ENCODE data around the gene FOXP1.

FOXP1 gene

DNA sequence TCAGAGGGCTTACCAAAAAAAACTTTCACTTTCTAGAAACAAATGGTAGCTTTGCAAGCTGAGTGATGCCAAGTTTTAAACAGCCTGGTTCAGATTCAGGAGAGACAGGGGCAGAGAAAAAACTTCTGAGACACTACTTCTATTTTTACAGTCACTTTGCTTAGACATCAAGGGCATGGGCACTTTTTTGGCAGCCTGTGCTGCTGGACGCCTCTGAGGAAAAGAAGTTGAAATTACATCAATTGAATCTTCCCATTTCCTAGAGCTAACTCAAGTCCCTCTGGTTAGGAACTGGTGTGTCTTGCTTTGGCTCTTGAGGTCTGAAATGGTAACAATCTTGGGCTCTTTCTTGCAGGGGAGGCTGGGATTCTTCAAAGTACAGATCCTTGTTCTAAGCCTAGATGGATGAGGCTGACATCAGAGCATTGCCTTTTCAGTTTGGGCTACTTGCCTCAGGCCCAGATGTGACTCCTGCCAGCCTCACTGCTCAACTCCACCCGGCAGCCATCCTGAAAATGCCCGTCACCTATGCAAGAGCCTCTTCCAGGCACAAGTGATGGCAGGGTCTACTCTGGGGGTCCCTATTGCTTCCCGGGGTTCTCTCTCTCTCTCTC lies 357.5 kb downstream of the FOXP1 start:
- no peak for DNase-seq

DNA sequence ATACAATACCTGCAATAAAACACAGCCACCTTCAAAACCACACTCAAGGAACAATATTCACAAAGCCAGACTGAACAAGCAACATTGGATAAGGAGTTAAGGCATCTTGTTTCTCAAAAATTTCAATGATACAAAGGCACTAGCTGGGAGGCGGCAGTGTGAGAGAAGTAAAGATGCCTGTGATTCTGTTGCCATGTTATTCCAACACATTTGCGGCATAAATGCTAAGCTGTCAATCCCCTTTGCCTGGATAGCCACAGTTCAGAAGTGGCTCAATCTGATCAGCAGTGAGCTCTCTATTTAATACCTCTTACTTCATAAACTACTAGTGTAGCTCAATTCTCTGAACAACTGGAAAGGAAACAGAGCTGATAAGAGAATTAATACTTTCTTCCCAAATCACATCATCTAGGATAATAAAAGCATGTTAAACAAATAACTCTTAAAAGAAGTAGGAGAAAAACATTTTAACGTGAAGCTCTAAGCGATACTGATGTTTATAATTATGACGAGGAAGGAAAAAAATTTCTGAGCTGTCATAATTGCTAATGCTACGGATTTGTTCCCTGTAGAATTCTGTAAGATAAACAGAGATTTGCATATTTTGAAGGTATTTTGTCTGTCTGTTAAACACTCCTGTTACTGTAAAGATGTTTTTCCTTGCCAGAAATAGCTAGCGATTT lies 358.4 kb downstream of the FOXP1 start:
- no peak for DNase-seq

DNA sequence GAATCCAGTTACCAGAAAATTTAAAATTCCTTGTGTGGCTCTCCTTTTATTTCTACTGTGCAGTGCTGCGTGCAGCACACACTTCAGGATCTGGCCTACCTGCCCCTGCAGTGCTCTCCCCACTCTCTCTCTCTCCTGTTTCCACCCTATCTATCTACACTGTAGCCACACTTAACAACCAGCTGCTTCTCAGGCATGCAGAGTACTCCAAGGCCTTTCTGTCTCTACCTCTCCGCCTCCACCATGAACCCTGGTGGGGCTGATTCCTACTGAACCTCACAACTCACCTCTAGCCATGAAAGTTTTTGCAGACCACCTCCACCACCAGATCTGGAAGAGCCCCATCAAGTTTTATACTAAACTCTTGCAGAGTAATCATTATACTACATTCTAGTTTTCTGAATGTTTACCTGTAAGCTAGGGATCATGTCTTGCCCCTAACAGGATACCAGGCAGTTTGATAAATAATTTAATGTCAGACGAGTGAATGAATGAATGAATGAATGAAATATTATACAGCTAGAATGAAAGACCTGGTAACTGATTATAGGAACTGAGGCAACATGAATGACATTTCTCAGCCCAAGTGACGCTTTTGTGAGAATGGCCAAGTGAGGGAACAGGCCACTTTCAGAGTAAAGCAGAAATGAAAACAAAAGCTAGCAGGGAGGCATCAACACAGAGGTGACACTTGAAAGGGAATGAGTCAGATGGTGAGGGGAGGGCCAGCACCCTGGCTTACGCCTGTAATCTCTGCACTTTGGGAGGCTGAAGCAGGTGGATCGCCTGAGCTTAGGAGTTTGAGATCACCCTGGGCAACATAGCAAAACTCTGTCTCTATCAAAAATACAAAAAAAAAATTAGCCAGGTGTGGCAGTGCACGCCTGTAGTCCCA lies 363.5 kb downstream of the FOXP1 start:
- DNase-seq = no peak

DNA sequence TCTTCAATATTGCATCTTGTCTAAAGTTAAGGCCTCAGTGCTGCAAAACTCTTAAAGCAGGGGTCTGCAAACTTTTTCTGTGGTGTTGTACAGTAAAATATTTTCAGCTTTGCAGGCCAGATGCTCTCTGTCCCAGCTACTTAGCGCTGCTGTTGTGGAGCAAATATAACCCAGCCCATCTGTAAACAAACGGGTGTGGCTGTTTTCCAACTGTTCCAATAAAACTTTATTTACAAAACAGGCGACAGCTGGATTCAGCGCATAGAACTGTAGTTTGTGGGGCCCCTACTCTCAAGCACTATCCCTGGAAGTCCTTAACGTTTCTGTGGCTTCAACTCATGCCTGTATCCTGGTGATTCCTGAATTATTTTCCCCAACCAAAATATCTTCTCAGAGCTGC lies 365.0 kb downstream of the FOXP1 start:
- DNase-seq = no peak

DNA sequence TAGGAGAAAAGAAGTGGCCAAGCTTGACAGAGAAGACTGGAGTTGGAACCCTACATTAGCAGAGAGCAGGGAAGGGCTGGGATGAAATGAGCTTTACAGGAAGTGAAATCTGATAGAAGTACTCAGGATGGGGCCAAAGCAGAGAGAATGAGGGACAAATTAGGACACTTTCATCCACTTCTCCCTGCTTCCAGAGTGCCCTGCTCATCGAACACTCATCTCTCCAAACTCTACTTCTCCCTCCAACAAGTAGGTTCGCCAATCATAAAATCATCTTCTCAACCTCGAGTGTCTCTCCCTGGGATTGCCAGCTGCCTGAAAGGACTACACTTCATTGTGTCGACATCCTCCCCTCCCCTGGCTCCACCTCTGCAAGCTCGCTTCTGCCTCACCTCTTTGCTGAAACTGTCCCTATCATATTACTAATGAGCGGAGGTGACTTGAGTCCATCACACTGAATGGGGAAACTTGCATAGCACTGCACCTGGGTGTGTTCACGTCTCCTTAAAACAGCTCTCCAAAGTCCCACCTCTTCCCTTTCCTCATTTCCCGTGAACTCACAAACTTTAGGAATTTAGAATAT lies 365.8 kb downstream of the FOXP1 start:
- DNase-seq = no peak

DNA sequence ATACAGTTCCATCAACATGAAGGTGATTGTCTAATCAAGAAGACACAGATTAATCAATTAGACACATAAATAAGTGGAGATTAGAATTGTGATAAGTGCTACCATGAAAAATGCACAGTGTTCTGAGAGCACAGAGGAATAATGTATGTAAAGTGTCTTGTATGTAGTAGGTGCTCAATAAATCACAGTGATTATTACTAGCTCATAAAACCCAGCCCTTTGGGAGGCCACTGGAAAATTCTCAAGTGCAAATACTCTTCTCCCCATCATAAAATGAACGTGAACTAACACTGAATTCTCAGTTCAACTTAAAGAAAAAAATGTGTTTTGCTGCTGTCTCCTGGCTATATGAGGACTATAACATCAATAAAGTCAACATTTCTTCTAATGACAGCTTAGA lies 368.2 kb downstream of the FOXP1 start:
- DNase-seq = no peak

DNA sequence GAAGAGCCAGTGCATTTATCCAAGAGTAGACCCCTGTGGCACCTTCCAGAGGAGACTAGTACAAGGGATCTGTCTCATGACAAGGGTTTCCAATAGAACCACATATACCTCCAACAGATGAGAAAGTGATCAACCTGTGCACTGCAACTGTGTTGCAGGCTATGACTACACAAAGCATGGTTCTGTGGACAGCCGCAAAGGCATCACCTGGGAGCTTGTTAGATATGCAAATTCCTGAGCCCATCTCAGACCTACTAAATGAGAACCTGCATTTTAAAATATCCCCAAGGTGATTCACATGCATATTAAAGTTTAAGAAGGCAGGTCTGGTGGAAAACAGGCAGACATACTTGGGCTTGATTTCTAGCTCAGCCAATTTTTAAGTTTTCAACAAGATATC lies 368.7 kb downstream of the FOXP1 start:
- DNase-seq = no peak

DNA sequence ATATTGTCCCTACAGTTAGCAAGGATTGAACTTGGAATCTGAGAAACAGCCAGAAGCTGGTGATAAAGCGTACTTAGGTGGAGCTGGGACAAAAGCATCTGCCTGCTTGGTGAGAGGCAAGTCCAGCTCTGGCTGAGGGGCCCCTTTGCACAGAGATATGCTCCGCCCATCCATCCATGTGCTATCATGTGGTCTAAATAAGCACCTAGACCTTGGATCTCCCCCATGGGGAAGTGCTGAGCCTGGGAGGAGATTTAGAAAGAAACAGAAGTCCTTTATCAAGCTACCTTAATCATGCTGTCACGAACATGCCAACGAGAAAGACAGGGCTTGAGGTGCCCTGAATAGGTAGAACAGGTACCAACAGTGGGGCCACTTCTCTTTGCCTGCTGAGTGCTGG lies 369.5 kb downstream of the FOXP1 start:
- no peak for DNase-seq

DNA sequence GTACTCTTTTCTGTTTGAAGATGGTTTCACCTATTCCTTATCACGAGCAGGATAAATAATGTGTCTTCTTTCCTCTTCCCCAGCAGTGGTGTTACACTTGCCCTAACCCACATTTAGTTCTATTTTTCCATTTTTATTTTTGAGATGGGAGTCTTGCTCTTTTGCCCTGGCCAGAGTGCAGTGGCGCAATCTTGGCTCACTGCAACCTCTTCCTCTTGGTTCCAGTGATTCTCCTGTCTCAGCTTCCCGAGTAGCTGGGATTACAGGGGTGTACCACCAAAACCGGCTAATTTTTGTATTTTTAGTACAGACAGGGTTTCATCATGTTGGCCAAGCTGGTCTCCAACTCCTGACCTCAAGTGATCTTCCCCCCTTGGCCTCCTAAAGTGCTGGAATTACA lies 372.4 kb downstream of the FOXP1 start:
- no peak for DNase-seq

DNA sequence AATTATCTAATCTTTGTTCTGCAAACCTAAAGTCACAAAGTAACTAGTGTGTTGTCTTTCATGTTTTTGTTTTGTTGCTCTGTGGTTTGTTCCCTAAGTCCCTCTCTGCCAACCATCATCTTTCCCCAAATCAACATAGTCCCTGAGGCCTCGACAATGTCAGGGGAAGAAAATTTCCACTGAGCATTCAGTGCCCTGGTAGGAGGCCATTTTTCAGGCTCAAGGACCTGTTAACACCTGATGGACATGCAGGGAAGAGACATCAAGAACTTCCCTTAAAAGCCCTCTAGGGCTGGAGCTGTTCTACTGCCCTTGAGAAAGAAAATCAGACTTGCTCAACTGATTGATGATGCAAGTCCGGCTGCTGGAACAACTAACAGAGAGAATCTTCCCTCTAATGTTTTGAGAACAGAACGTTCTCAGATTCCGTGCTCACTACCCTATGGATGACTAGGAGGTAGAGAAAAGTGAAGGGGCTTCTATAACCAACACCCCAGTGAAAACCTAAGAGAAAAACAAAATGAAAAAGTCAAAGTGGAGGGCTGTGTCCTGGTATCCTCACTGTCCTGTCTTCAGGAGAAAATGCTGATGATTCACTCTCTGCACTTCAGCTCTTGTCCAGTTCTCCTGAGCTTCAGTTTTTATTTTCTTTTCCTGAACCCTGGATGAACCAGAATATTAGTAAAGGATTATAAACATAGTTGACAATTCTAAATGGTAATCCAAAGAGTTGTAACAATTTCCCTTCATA lies 373.1 kb downstream of the FOXP1 start:
- no peak for DNase-seq

DNA sequence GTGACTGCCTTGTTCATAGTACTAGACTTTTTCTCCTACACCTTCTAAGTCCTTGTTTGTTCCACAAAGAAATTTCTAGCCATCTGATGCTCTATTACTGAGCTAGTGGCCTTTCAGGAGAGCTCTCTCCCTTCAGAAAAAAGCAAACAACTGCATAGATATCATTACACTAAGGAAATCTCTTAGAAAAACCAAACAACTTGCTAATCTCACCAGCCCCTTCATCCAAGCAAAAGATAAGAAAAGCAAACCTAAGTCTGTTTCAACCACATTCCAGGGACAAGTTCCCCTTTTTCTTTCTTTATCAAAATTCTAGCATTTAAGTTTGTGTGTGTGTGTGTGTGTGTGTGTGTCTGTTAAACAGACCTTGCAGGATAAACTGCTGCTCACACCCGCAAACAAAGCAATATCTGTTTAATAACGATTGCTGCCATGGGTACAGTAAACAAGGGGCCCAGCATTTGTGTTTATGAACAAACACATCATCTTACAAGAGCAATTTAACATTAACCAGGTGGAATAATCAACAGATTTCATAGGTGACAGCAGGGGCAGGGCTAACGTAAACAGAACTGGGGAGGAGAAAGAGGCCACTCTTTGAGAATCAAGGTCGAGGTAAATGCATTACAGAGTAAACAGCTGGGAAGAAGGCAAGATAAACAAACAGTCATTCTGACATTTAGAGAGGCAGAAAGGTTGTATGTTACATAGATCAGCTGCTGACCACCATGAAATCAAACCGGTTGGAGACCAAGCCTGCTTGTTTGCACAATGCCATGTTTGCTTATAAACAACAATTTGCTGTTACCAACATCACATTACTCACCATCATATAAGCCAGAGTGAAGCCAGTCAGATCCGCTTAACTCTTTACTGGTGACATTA lies 375.1 kb downstream of the FOXP1 start:
- peak; percentile 86 for DNase-seq

DNA sequence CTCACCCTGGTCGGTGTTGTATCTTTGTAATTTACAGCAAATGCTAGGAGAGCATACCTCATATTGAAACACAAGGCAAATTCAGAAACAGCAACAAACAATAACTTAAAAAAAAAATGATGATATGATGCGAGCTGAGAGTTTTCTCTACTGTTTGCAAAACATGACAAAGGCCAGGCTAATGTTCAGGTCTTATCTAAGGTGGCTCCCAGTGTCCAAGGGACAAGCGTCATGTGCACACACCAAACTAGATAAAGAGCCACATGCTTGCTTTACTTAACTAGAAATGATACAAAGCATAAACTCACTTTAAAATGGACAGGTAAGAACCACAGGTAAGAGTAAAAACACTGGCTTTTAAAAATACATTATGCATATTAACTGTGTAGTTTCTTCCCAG lies 375.9 kb downstream of the FOXP1 start:
- DNase-seq = peak; percentile 62

DNA sequence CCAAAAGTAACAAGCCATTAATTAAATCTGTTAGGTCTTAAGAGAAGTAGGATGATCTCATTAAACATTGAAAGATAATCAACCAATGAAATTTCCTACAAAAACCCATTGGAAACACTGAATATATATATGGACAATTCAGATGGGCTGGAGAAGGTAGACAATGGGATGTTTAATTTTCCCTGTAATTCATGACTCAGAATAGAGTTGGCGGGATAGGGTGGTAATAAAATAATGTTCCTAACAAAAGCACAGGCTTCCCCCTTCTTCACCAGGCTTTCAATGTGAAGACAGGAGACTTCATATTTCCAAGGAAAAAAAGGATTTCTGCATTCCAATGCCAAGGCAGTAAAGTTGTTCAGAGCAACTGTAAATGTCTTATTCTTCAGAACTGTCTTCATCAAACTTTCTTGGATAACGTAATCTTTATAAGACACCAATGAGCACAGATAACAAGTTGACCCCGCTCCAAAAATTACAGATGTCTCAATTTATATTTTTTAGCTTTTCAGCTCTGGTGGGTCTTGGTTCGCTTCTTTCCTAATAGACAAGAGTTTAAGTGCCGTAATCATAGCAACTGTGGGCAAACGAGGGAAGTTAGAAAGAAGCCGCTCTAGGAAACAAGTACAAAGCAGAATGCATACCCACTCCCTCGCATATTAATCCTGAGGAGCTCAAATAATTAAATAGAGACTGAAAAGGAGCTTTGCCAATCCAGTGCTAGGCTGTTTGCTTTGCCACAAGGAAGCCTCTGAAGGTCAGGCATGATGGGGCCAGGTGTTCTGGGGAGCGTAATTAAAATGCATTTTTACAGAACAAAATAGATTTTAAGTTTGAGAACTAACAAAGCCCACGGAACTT lies 377.0 kb downstream of the FOXP1 start:
- DNase-seq = peak; percentile 39

DNA sequence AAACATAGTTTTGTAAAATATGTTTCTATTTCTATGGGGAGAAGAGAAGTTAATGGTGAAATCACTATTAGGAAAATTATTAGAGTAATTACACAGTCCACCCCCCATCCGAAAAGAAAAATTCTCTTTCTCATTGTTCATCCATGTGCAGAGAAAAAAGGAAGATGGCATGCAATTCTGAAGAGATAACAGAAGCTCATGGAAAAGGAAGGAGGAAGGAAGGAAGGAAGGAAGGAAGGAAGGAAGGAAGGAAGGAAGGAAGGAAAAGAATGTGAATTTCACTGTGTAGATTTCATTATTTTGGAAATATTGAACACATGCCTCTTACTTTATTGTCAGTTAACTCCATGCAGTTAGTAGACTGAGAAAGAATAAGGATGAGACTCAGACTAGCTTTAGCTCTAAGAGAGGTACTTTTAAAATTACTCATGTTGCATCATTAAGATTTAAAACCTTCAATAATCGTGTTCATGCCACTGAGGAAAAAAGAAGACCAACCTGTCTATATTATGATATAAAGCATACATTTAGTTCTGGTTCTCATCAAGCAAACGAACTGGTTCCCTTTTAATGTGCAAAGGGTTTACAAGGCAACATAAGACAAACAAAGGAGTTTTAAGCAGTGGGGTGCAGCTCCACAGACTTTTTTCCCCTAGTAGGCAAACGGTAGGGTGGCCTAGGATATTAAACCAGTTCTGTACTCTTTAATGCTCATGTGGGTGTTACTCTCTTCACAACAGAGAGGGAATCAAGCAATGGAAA lies 379.6 kb downstream of the FOXP1 start:
- DNase-seq = no peak

DNA sequence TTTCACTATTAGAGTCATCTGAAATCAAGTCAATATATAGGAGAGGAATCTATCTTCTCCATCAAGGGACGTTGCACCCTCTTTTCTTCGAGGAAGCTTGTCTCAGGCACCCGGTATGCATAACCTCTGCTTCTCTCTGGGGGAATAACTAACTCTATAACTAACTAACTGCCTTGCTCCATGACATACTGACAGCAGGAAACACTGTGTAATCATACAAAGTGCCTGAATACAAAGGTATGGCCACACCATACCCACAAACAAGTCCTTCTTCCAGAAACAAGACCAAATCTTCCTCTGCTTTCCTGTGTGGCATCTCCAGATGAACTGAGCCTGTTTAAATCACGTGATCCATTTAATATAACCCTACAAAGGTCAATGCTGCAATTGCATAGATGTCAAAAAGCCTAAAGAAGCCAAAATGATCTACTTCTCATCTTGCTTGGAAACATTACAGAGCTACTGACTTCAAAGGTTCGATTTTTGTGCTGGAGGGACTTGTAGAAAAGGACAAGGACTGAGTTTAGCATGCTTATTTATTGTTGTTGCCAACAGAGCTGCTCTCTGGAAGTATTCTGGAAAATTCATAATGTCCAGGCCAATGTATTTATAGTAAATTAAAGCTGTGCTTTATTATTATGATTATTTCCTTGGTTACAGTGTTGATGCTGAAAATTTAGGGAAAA lies 380.5 kb downstream of the FOXP1 start:
- no peak for DNase-seq

DNA sequence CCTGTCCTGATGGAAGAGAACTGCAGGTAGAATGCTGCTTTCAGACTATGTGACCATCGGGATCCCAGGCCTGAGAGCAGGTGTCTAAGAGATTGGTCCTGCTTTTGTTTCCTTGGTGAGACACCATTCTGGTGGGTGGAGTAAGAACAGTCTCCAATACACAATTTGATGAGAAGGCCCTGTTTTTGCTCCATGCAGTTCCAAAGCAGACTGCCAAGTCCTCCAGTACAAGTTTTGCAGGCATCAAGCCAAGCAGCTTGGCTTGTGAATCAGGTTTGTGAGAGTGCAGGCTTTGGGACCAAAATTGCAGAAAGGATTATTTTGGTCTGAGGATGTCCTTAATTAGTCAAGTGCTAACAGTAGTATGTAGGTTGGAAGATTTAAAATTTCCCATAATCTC lies 381.6 kb downstream of the FOXP1 start:
- DNase-seq = no peak

DNA sequence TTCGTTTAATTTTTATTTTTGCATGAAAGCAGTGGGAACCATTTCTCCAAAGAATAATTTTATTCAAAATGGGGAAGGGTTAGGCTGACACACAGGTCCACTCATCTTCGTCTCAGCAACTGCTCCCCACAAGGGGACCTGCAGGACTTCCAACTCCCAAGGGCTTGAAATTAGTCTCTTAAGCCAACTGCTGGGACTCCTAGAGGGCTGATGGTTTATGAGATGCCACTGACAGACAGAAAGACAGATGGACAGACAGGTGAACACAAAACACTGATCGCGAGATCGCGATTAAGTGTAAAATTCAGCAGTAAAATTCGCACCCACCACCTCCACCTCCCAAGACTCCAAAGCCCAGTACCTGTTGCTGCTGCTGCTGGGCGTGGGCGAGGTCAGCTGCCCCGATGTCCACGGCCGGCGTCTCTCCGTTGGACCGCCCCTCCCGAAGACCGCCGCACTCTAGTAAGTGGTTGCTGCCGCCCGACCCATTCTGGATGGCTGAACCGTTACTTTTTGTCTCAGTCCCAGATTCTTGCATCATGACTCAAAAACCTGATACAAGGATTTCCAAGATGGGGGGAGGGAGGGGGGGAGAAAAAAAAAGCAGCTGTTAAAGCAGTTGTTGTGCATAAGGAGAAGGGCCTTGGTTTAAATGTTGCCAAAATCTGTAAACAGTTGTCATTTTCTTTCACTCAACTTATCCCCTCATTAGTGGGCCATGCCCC lies 385.5 kb downstream of the FOXP1 start:
- DNase-seq = no peak

DNA sequence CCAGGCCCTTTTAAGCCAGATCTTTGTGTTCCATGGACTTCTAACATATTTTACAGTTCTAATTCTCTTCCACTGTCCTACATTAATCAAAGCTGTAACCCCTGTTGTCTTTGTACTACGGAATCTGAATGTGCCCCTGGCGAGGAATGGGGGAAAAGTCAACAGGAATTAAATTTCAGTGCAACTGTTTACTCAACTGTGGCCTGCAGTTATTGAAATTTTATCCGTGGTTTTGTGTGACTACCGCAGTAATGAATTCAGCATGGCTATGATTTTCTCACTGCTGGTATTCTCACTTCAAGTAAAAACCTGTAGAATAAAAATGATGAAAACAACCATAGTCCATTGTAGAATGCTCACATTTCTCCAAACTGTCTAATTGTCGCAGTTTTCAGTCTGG lies 388.0 kb downstream of the FOXP1 start:
- DNase-seq = no peak

DNA sequence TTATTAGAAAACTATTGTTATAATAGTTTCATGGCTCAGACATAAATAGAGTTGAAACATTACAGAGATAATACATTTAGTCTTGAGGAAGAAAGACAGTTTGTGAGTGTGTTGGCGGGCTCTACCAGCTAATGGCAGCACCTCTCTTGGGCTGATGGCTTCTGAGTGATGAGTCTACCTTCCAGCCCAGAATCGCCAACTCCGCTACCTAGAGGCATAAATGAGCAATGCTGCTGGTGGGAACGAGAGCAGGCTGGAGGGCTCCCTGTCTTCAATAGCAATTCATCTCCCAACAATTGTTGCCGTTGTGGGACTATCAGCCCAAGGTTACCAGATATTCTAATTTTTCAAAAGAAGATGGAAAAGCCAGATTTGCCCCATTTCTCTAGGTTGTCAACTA lies 388.7 kb downstream of the FOXP1 start:
- no peak for DNase-seq
